Loucy (cell line): ENCODE results near the gene SF3B2.

ENCODE experiments used
- H2AFZ ChIP-seq: fragments of 200-600 bp; sonication (generic); 2 replicates; pipeline ENCODE4 v1.6.0; 2016; ENCODE audit warnings: antibody characterized with exemption, mild to moderate bottlenecking, low read length, moderate library complexity
- H3F3A ChIP-seq: fragments of 200-600 bp; 2 replicates; pipeline ENCODE4 v1.6.0; 2016; ENCODE audit warnings: antibody characterized with exemption, low read depth, mild to moderate bottlenecking
- H3K27me3 ChIP-seq: fragments of 200-600 bp; sonication (generic); 2 replicates; pipeline ENCODE4 v1.6.1; 2014; ENCODE audit warnings: low read length, mild to moderate bottlenecking; ENCODE audit not compliant: insufficient read depth, poor library complexity, severe bottlenecking
- H3K36me3 ChIP-seq: fragments of 200-600 bp; sonication (generic); 2 replicates; pipeline ENCODE4 v1.6.1; 2016; ENCODE audit warnings: low read length; ENCODE audit not compliant: insufficient read depth
- H3K4me1 ChIP-seq: fragments of 200-600 bp; sonication (generic); 2 replicates; pipeline ENCODE4 v1.5.1; 2014; ENCODE audit warnings: low read length, mild to moderate bottlenecking; ENCODE audit not compliant: insufficient read depth, poor library complexity, severe bottlenecking
- H3K4me2 ChIP-seq: fragments of 200-600 bp; sonication (generic); 2 replicates; pipeline ENCODE4 v1.6.0; 2014; ENCODE audit warnings: antibody characterized with exemption, low read length, low read depth, mild to moderate bottlenecking; ENCODE audit not compliant: poor library complexity, severe bottlenecking
- H3K4me3 ChIP-seq: fragments of 200-600 bp; sonication (generic); 2 replicates; pipeline ENCODE4 v1.5.1; 2014; ENCODE audit warnings: low read length, mild to moderate bottlenecking, mixed read lengths; ENCODE audit not compliant: poor library complexity, severe bottlenecking
- H3K79me2 ChIP-seq: fragments of 200-600 bp; sonication (generic); 2 replicates; pipeline ENCODE4 v1.6.1; 2014; ENCODE audit warnings: low read length; ENCODE audit not compliant: insufficient read depth
- H3K9ac ChIP-seq: fragments of 200-600 bp; sonication (generic); 2 replicates; pipeline ENCODE4 v1.6.0; 2014; ENCODE audit warnings: mild to moderate bottlenecking, low read depth, low read length, moderate library complexity; ENCODE audit not compliant: poor library complexity, severe bottlenecking
- H3K9me2 ChIP-seq: fragments of 200-600 bp; sonication (generic); replicated peaks from 2 replicates; pipeline ENCODE4 v1.6.1; 2016; ENCODE audit warnings: low read depth, low read length, mixed read lengths
- H3K9me3 ChIP-seq: fragments of 200-600 bp; sonication (generic); 2 replicates; pipeline ENCODE4 v1.6.1; 2014; ENCODE audit warnings: mild to moderate bottlenecking, antibody characterized with exemption, low read length, low read depth; ENCODE audit not compliant: insufficient read depth
- H4K20me1 ChIP-seq: fragments of 200-600 bp; sonication (generic); 2 replicates; pipeline ENCODE4 v1.6.0; 2014; ENCODE audit warnings: antibody characterized with exemption, low read length, mild to moderate bottlenecking; ENCODE audit not compliant: insufficient read depth, poor library complexity, severe bottlenecking
- EZH2phosphoT487 ChIP-seq: fragments of 200-600 bp; IDR thresholded peaks from 2 replicates; pipeline ENCODE4 v1.6.1; 2018; ENCODE audit warnings: antibody characterized with exemption, mild to moderate bottlenecking, moderate library complexity, borderline replicate concordance
- TF ChIP-seq, protein P1 (sequence below): fragments of 200-600 bp; sonication (generic); conservative IDR thresholded peaks from 2 replicates; pipeline ENCODE4 v1.5.1; 2014; ENCODE audit warnings: mild to moderate bottlenecking, antibody characterized with exemption, low read length

SF3B2 gene

DNA sequence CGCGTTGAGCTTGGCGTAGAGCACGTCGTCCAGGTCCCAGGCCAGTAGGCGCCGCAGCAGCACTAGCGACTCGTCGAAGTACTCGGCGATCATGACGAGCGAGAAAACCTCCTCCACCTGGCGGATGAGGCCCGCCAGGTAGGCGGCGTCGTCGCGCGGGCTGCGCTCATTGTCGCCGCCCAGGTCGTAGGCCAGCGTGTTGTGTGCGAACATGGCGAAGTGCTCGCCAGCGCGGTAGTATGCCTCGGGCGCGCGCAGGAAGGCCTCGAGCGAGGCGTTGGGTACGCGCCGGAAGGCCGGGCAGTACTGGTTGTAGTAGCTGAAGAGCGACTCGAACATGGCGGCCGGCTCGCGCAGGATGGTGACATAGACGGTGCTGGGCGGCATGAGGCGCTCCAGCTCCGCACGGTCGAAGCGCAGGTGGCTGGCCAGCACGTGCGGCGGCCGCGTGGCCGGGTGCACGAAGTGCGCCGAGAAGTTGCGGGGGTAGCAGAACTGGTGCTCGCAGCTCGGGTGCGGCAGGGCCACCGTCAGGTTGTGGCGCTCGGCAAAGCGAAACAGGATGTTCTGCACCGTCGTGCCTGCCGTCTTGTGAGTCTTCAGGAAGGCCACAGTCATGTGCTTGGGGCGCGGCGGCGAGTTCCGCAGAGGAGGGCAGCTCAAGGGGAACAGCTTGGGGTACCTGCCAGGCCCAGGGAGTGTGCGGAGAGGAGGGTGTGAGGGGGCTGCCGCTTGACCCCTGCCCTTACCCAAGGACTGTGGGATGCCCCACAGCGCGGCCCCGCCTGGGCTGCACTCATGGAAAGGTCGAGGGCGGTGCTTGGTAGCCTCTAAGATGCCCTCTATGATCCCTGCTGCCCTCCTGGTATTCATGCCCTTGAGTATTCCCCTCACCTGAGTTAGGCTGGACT, 8.9 kb upstream of the SF3B2 start:
- TF ChIP-seq, protein P1, sequence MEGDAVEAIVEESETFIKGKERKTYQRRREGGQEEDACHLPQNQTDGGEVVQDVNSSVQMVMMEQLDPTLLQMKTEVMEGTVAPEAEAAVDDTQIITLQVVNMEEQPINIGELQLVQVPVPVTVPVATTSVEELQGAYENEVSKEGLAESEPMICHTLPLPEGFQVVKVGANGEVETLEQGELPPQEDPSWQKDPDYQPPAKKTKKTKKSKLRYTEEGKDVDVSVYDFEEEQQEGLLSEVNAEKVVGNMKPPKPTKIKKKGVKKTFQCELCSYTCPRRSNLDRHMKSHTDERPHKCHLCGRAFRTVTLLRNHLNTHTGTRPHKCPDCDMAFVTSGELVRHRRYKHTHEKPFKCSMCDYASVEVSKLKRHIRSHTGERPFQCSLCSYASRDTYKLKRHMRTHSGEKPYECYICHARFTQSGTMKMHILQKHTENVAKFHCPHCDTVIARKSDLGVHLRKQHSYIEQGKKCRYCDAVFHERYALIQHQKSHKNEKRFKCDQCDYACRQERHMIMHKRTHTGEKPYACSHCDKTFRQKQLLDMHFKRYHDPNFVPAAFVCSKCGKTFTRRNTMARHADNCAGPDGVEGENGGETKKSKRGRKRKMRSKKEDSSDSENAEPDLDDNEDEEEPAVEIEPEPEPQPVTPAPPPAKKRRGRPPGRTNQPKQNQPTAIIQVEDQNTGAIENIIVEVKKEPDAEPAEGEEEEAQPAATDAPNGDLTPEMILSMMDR: no peak
- TF ChIP-seq EZH2phosphoT487: no peak
- Histone ChIP-seq H3K4me1 (peaks cover 4% of the 10 kb centered on the region), H3K4me2 (no peak overlapping the region), H3F3A (no peaks in the 10 kb centered on the region), H3K9me3 (no peaks in the 10 kb centered on the region), H3K9ac (no peak overlapping the region), H3K4me3 (no peak overlapping the region), H3K27me3 (no peaks in the 10 kb centered on the region), H3K36me3 (no peaks in the 10 kb centered on the region), H3K79me2 (no peaks in the 10 kb centered on the region), H2AFZ (no peak overlapping the region), H4K20me1 (no peaks in the 10 kb centered on the region), H3K9me2 (no peaks in the 10 kb centered on the region)

DNA sequence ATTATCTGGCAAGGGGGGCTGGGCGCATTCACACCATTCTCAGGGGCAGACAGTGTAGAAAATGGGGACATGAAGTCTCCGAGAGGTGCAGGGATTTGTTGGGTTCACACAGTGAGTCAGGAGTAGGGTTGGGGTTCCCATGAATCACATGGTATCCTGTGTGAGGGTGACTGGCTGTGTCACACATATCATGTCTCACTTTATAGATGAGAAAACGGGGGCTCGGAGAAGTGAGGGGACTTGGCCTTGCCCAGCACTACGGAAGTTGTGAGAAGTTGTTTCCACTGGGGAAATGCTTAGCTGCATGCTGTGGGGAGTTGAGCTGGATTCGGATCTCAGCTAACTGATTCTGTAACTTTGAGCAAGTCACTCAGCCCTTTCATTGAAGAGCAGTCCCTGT, 7.4 kb upstream of the SF3B2 start:
- Histone ChIP-seq H3K4me3 (no peak overlapping the region), H3K36me3 (no peaks in the 10 kb centered on the region), H3K9ac (no peak overlapping the region), H3K9me3 (no peaks in the 10 kb centered on the region), H4K20me1 (no peaks in the 10 kb centered on the region), H3K4me1 (peaks cover 4% of the 10 kb centered on the region), H3K79me2 (no peaks in the 10 kb centered on the region), H2AFZ (peak overlapping the region; percentile 64), H3K9me2 (no peaks in the 10 kb centered on the region), H3K27me3 (no peaks in the 10 kb centered on the region), H3K4me2 (peak overlapping the region; percentile 24), H3F3A (no peaks in the 10 kb centered on the region)
- TF ChIP-seq, protein P1: no peak
- no peak for TF ChIP-seq EZH2phosphoT487

DNA sequence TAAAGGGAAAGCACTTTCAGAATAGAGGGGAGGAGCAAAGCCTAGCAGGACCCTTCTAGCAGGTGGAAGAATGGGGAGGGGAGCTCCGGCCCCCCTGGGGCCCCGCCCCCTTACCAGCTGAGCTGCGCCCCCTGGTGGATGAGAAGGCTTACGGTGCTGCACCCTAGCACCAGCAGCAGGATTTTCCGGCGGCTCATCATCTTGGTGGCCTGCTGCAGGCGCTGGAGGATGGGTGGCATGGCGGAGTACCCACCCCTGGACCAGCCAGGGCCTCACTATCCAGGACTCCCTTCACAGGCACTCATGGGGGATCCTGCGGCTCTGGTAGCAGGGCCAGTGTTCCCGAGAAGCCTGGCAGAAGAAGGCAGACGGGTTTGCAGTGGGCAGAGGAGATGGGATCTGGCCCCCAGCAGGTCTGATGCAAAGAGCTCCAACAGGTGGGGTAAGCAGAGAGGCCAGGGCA, 7.0 kb upstream of the SF3B2 start:
- no peak overlapping the region for H3K9ac ChIP-seq

More for the DNA sequence above, 7.0 kb upstream of the SF3B2 start:
- Histone ChIP-seq H3K9me2 (no peaks in the 10 kb centered on the region), H2AFZ (peak overlapping the region; percentile 64), H3K27me3 (no peaks in the 10 kb centered on the region), H3K36me3 (no peaks in the 10 kb centered on the region), H4K20me1 (no peaks in the 10 kb centered on the region), H3K79me2 (no peaks in the 10 kb centered on the region), H3K9me3 (no peaks in the 10 kb centered on the region), H3K4me2 (peak overlapping the region; percentile 31), H3K4me1 (peaks cover 4% of the 10 kb centered on the region), H3F3A (no peaks in the 10 kb centered on the region), H3K4me3 (peak overlapping the region; percentile 13)
- TF ChIP-seq EZH2phosphoT487: no peak
- TF ChIP-seq, protein P1: peak; percentile 94
